Keratinocyte (primary cell): ENCODE data around the gene FAM83E. TPM values are rescaled to one million over a fixed set of nuclear protein-coding genes. Genes with fewer than 3 reads are reported as not detected.

ENCODE experiments used
- DNase-seq: peaks from one replicate; pipeline ENCODE4 v3.0.0-alpha.2; 2011; ENCODE audit warnings: low read depth, missing footprints, low spot score
- FAIRE-seq: peaks from 2 replicates; lab custom pipeline; 2011; peaks lifted over from hg19 to GRCh38; lab: Jason Lieb, UNC
- H2AFZ ChIP-seq: 2 replicates; pipeline ENCODE4 v1.6.0; 2012; ENCODE audit warnings: low read length, control low read depth, inconsistent platforms; ENCODE audit not compliant: control insufficient read depth
- H3K27ac ChIP-seq: 2 replicates; pipeline ENCODE4 v1.5.1; 2011; ENCODE audit warnings: low read length; ENCODE audit not compliant: control insufficient read depth, insufficient read depth
- H3K27me3 ChIP-seq: 3 replicates; pipeline ENCODE4 v1.6.0; 2011; ENCODE audit warnings: low read length; ENCODE audit not compliant: control insufficient read depth, insufficient read depth; ENCODE audit errors: extremely low read depth
- H3K36me3 ChIP-seq, 2 experiments: 2 replicates in 1 of 2; 3 replicates in 1 of 2; pipeline ENCODE4 v1.5.1; 2011; ENCODE audit warnings: low read length in 2 of 2, mild to moderate bottlenecking in 1 of 2; ENCODE audit not compliant: control insufficient read depth in 2 of 2, insufficient read depth in 2 of 2; ENCODE audit errors: extremely low read depth in 1 of 2
- H3K4me1 ChIP-seq: 3 replicates; pipeline ENCODE4 v1.5.1; 2011; ENCODE audit warnings: low read length; ENCODE audit not compliant: control insufficient read depth, insufficient read depth; ENCODE audit errors: extremely low read depth
- H3K4me2 ChIP-seq: 3 replicates; pipeline ENCODE4 v1.6.0; 2011; ENCODE audit warnings: low read depth, low read length; ENCODE audit not compliant: control insufficient read depth, insufficient read depth; ENCODE audit errors: extremely low read depth
- H3K4me3 ChIP-seq, 3 experiments: fragments of 200-600 bp in 1 of 3; sonication (generic) in 1 of 3; 2 replicates in 2 of 3; 3 replicates in 1 of 3; pipeline ENCODE4 v1.5.1; 2011 to 2016; ENCODE audit warnings: low read length in 3 of 3, mild to moderate bottlenecking in 3 of 3, control low read depth in 2 of 3, inconsistent platforms in 1 of 3, low read depth in 1 of 3, mixed read lengths in 1 of 3, mixed run types in 1 of 3, moderate library complexity in 1 of 3; ENCODE audit not compliant: control insufficient read depth in 2 of 3, insufficient read depth in 2 of 3; ENCODE audit errors: extremely low read depth in 1 of 3
- H3K79me2 ChIP-seq: 2 replicates; pipeline ENCODE4 v1.6.0; 2012; ENCODE audit warnings: low read length; ENCODE audit not compliant: control insufficient read depth, insufficient read depth
- H3K9ac ChIP-seq: 3 replicates; pipeline ENCODE4 v1.6.0; 2011; ENCODE audit warnings: low read length; ENCODE audit not compliant: control insufficient read depth, insufficient read depth; ENCODE audit errors: extremely low read depth
- H3K9me1 ChIP-seq: 3 replicates; pipeline ENCODE4 v1.6.0; 2011; ENCODE audit warnings: low read length; ENCODE audit not compliant: control insufficient read depth, insufficient read depth; ENCODE audit errors: extremely low read depth
- H3K9me3 ChIP-seq: 2 replicates; pipeline ENCODE4 v1.5.1; 2012; ENCODE audit warnings: low read depth, low read length; ENCODE audit not compliant: control insufficient read depth
- H4K20me1 ChIP-seq: 3 replicates; pipeline ENCODE4 v1.6.0; 2011; ENCODE audit warnings: low read length; ENCODE audit not compliant: control insufficient read depth, insufficient read depth; ENCODE audit errors: extremely low read depth
- CTCF ChIP-seq, 3 experiments: IDR thresholded peaks in 1 of 3; conservative IDR thresholded peaks in 1 of 3; optimal IDR thresholded peaks in 1 of 3; 2 replicates in 2 of 3; 3 replicates in 1 of 3; pipeline versions ENCODE3 to v1.5.1; 2011; ENCODE audit warnings: low read length in 3 of 3, mild to moderate bottlenecking in 3 of 3, moderate library complexity in 2 of 3, control low read depth in 1 of 3, inconsistent platforms in 1 of 3; ENCODE audit not compliant: insufficient read depth in 2 of 3; ENCODE audit errors: extremely low read depth in 1 of 3
- EZH2 ChIP-seq: IDR thresholded peaks from one replicate; pipeline ENCODE4 v1.6.1; 2012; ENCODE audit warnings: inconsistent platforms, mild to moderate bottlenecking, low read length, moderate library complexity
- dilution Hi-C: fragments of 300-500 bp; cut with MboI; formaldehyde crosslinking; loops from one replicate; pipeline ENCODE4 v1.7.0; 2020; ENCODE audit warnings: low sequenced_read_pairs; ENCODE audit not compliant: extremely low pct_ligation_motif_present
- polyA plus RNA-seq, 5 experiments: library from polyadenylated mRNA; depleted of rRNA in 3 of 5; stranded (reverse) in 3 of 5; stranded (forward) in 1 of 5; unstranded in 1 of 5; fragments of >200 nt; gene quantifications; 1 replicate in 1 of 5; 2 replicates in 3 of 5; 3 replicates in 1 of 5; pipeline versions ENCODE4 v1.2.1 to v1.2.3, GENCODE V29; 2011 to 2012; ENCODE audit warnings: missing spikeins in 2 of 5, low read depth in 1 of 5, low replicate concordance in 1 of 5

The FAM83E gene
- polyA plus RNA-seq, 1 donor (not counting 4 experiments of a cell fraction or from before 2014, with no cell fraction given) = 0.17 TPM

GRCh38 chr19:48591021-48591420 lies 23.9 kb downstream of the FAM83E start:
- H4K20me1 ChIP-seq = no peaks in the 10 kb centered on the region
- no peak overlapping the region for H3K4me3 ChIP-seq
- no peaks in the 10 kb centered on the region for H3K9me3 ChIP-seq
- no peak overlapping the region for H3K4me2 ChIP-seq
- H3K27ac ChIP-seq = no peak overlapping the region
- dilution Hi-C loops = no loop called here
- DNase-seq (no peak), FAIRE-seq (no peak)
- peaks cover 10% of the 10 kb centered on the region for H3K4me1 ChIP-seq
- H3K79me2 ChIP-seq = no peaks in the 10 kb centered on the region
- no peaks in the 10 kb centered on the region for H3K36me3 ChIP-seq
- no peaks in the 10 kb centered on the region for H3K9me1 ChIP-seq
- H3K27me3 ChIP-seq = no peaks in the 10 kb centered on the region
- no peak overlapping the region for H2AFZ ChIP-seq
- no peak overlapping the region for H3K9ac ChIP-seq
- TF ChIP-seq CTCF (optimal IDR thresholded peaks at IDR 0.05 in 1 of 3, IDR thresholded peaks at IDR 0.05 in 1 of 3, conservative IDR thresholded peaks at IDR 0.05 in 1 of 3; ENCODE audit: extremely low read depth in 1 of 3, insufficient read depth in 2 of 3, low read length in 3 of 3) = peak in 2 of 3 experiments; percentile 17 to 36
- TF ChIP-seq EZH2 = no peak

GRCh38 chr19:48588670-48589401 lies 26.0 kb downstream of the FAM83E start:
- Histone ChIP-seq H3K27ac (no peak overlapping the region), H3K79me2 (no peaks in the 10 kb centered on the region), H3K36me3 (no peaks in the 10 kb centered on the region), H3K4me1 (peaks cover 14% of the 10 kb centered on the region), H3K9me3 (no peaks in the 10 kb centered on the region), H3K4me3 (peak overlapping the region in 1 of 3 experiments; percentile 20), H2AFZ (peak overlapping the region; percentile 89), H3K4me2 (peak overlapping the region; percentile 77), H4K20me1 (no peaks in the 10 kb centered on the region), H3K27me3 (no peaks in the 10 kb centered on the region), H3K9ac (no peak overlapping the region), H3K9me1 (no peaks in the 10 kb centered on the region)
- TF ChIP-seq EZH2 (no peak), CTCF (optimal IDR thresholded peaks at IDR 0.05 in 1 of 3, IDR thresholded peaks at IDR 0.05 in 1 of 3, conservative IDR thresholded peaks at IDR 0.05 in 1 of 3; ENCODE audit: extremely low read depth in 1 of 3, insufficient read depth in 2 of 3, low read length in 3 of 3) (peak; percentile 83 to 98 (median 92))
- dilution Hi-C loops = no loop called here
- DNase-seq (peak; percentile 92), FAIRE-seq (peak; percentile 43)
